AG10803 (cell line): Measurements from ENCODE around the gene SLCO3A1.
A peak's percentile ranks its signal among the peaks of the same experiment; 100 is the strongest.

Source experiments
- DNase-seq: peaks from one replicate; pipeline ENCODE4 v3.0.0; 2010; ENCODE audit warnings: low read depth
- H3K4me3 ChIP-seq: 2 replicates; pipeline ENCODE4 v1.5.1; 2011; ENCODE audit warnings: mild to moderate bottlenecking, low read length, control low read depth
- TF ChIP-seq, protein P1 (sequence below): conservative IDR thresholded peaks from 2 replicates; pipeline ENCODE4 v1.5.1; 2011; ENCODE audit warnings: mild to moderate bottlenecking, low read length, control low read depth, inconsistent platforms

Gene SLCO3A1

DNA sequence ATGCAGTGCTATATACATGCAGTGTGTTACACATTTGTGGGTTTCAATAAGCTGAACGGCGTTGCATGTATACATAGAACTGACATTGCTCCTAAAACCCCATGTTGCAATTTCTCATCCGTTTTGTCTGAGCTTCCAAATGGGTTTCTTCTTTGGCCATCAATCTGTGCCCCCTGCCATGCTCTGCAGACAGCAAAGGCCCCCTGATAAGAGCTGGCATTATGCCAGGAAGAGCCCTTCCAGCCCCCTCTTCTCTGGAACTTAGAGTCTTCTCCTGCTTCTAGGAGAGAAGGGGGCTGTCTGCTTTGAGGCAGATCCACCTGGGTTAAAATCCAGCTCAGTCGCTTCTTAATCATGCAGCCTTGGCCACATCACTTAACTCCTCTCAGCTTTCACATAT lies 254.0 kb downstream of the SLCO3A1 start:
- no peak overlapping the region for H3K4me3 ChIP-seq
- TF ChIP-seq, protein P1, sequence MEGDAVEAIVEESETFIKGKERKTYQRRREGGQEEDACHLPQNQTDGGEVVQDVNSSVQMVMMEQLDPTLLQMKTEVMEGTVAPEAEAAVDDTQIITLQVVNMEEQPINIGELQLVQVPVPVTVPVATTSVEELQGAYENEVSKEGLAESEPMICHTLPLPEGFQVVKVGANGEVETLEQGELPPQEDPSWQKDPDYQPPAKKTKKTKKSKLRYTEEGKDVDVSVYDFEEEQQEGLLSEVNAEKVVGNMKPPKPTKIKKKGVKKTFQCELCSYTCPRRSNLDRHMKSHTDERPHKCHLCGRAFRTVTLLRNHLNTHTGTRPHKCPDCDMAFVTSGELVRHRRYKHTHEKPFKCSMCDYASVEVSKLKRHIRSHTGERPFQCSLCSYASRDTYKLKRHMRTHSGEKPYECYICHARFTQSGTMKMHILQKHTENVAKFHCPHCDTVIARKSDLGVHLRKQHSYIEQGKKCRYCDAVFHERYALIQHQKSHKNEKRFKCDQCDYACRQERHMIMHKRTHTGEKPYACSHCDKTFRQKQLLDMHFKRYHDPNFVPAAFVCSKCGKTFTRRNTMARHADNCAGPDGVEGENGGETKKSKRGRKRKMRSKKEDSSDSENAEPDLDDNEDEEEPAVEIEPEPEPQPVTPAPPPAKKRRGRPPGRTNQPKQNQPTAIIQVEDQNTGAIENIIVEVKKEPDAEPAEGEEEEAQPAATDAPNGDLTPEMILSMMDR = no peak
- no peak for DNase-seq

DNA sequence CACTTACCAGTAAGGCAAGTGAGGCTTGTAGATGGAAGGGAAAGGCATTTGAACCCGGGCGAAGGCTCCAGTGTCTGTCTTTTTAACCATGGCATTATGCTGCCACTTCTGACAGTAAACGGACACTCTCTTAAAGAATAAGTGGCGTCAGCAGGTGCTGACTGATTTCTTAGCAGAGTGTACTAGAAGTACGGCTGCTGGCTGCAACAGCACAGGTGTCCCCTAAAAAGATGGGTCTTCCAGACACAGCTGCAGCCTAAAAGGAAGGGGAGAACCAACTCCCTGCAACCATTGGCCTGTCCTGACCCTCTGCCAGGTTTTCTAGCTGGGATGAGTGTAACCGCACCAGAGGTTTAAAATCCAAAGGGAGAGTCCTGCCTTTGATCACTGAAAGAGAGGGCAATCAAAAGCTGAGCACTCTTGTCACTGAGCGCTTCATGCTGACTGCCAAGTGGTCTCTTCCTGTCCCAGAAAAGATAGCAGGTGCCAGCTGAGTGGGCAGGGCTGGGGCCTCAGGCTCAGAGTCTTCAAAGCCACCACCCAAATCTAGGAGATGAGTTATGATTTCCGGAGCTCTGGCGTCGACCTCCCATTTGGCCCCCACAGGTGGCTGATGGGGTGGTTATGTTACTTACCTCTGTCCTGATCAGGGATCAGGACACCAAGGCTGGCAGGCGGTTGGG lies 255.8 kb downstream of the SLCO3A1 start:
- DNase-seq = no peak
- no peak overlapping the region for H3K4me3 ChIP-seq
- TF ChIP-seq, protein P1 = no peak

GRCh38 chr15:92111291-92111690 lies 257.8 kb downstream of the SLCO3A1 start:
- TF ChIP-seq, protein P1 = no peak
- no peak overlapping the region for H3K4me3 ChIP-seq
- DNase-seq = no peak

DNA sequence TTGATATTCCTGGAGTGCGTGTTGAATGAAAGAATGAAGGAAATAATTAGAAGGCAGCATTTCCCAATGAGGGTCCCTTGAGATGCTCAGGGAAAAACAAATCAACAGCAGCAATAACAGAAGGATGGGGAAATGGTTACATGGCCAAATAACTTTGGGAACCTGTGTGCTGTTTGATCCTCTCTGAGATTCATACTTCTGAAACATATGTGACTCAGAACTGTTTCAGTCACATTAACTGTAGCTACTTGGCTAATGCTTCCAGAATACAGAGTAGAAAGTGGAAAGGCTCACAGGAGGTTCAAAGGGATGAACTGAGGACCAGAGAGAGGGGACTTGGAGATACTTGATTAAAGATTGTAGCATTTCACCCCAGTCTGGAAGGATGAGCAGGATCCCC lies 258.2 kb downstream of the SLCO3A1 start:
- no peak overlapping the region for H3K4me3 ChIP-seq
- TF ChIP-seq, protein P1 = no peak
- DNase-seq = peak; percentile 36

GRCh38 chr15:92112180-92112579 lies 258.7 kb downstream of the SLCO3A1 start:
- H3K4me3 ChIP-seq = no peak overlapping the region
- TF ChIP-seq, protein P1 = no peak
- peak; percentile 66 for DNase-seq

- H3K4me3 ChIP-seq = no peak overlapping the region
- DNase-seq = no peak
- TF ChIP-seq, protein P1 = no peak
Measured at GRCh38 chr15:92112711-92113110, 259.2 kb downstream of the SLCO3A1 start.

- no peak overlapping the region for H3K4me3 ChIP-seq
- no peak for DNase-seq
- TF ChIP-seq, protein P1 = no peak
Measured at GRCh38 chr15:92113832-92114231, 260.3 kb downstream of the SLCO3A1 start.
